ENCODE results near the gene LRMDA. TPM values are rescaled to one million over a fixed set of nuclear protein-coding genes. Genes with fewer than 3 reads are reported as not detected.

Gene LRMDA
- total and polyA plus RNA-seq, 2 of the 13 experiments (the other 11 are each of a cell fraction or from before 2014, with no cell fraction given), result 13.4 to 22.0 TPM

GRCh38 chr10:76026176-76026771, 594.9 kb downstream of the LRMDA start:
- FAIRE-seq, result no peak
- Histone ChIP-seq H3K27ac (ENCODE audit: extremely low read length, insufficient read depth, low read length) (peak overlapping the region; percentile 92), H3K36me3 (replicated peaks in 1 of 2; ENCODE audit: control insufficient read depth in 1 of 2, insufficient read depth in 2 of 2, low read length in 2 of 2) (no peaks in the 10 kb centered on the region; a peak in 1 of 5 replicates), H3K79me2 (ENCODE audit: insufficient read depth, low read length) (peaks cover 17% of the 10 kb centered on the region), H3K4me2 (ENCODE audit: low read depth, low read length) (peak overlapping the region; percentile 0; the same call in 1 of the 2 replicates), H3K9ac (ENCODE audit: insufficient read depth, low read depth, low read length) (peak overlapping the region; percentile 4; the same call in 1 of the 2 replicates), H3K27me3 (ENCODE audit: control insufficient read depth in 1 of 2, insufficient read depth in 2 of 2, low read length in 2 of 2) (no peaks in the 10 kb centered on the region), H3K4me3 (replicated peaks in 1 of 3; ENCODE audit: insufficient read depth in 1 of 3, low read depth in 2 of 3, low read length in 3 of 3) (no peak overlapping the region), H2AFZ (ENCODE audit: low read length) (no peak overlapping the region), H3K9me3 (ENCODE audit: low read length) (no peaks in the 10 kb centered on the region), H3K4me1 (ENCODE audit: insufficient read depth, low read length) (peaks cover 97% of the 10 kb centered on the region), H4K20me1 (ENCODE audit: insufficient read depth, low read length) (no peaks in the 10 kb centered on the region)
- ATAC-seq, result peak; percentile 10
- ChIA-PET POLR2A (interaction anchor here (0.6 to 5.5 kb wide), 17 partner anchors 7 to 624 kb away, joined by 3 to 60 read pairs (median 6); partner anchors contain the start of gene ZNF503), CTCF (ENCODE audit: low intra/inter-chr PET ratio, low total read pairs) (no interaction called here)
- in situ Hi-C loops (cut with HindIII; ENCODE audit: extremely low pct_ligation_motif_present, low pct_unique_long_range_greater_than_20kb) (no loop called here), intact Hi-C loops (cut with micrococcal nuclease; ENCODE audit: unreplicated experiment) (no loop called here)
- peak; percentile 84 for DNase-seq (ENCODE audit: low spot score)
- WGBS (ENCODE audit: low lambda C conversion rate), result 85% methylated on average over 2 of the region's 2 CpGs
- BruUV-seq (replicated peaks), result no TSS peak
- 0 out of 2 replicates have a peak, but pooled peaks have one; percentile 14 for TF ChIP-seq ERF (CRISPR knock-in tag; IDR thresholded peaks at IDR 0.05)
- no peak for TF ChIP-seq MIXL1 (CRISPR knock-in tag; IDR thresholded peaks at IDR 0.05)
- no peak for TF ChIP-seq PBX2 (CRISPR knock-in tag; IDR thresholded peaks at IDR 0.05)
- TF ChIP-seq FOXA3 (CRISPR knock-in tag; IDR thresholded peaks at IDR 0.05), result peak; percentile 68
- no peak for TF ChIP-seq ZFY (CRISPR knock-in tag; IDR thresholded peaks at IDR 0.05)
- no peak for TF ChIP-seq NKX3-1 (CRISPR knock-in tag; IDR thresholded peaks at IDR 0.05)
- peak; percentile 55 for TF ChIP-seq RXRB (CRISPR knock-in tag; IDR thresholded peaks at IDR 0.05; ENCODE audit: borderline replicate concordance)
- peak in 1 of 2 experiments; percentile 45; a peak in 1 of 4 replicates for TF ChIP-seq HMGXB4 (CRISPR knock-in tag; IDR thresholded peaks at IDR 0.05; ENCODE audit: borderline replicate concordance in 1 of 2, low read depth in 1 of 2)
- peak in 1 of 2 experiments; percentile 73; a peak in 2 of 4 replicates for TF ChIP-seq EP300 (IDR thresholded peaks at IDR 0.05; ENCODE audit: low read depth in 2 of 2, low read length in 2 of 2)
- no peak; the same call in 1 of the 2 replicates for TF ChIP-seq EP300 (CRISPR knock-in tag; IDR thresholded peaks at IDR 0.05; ENCODE audit: borderline replicate concordance)
- TF ChIP-seq HMG20A (CRISPR knock-in tag; IDR thresholded peaks at IDR 0.05; ENCODE audit: borderline replicate concordance), result peak; percentile 32; the same call in 1 of the 2 replicates
- 0 out of 2 replicates have a peak, but pooled peaks have one; percentile 16 for TF ChIP-seq BCL6 (CRISPR knock-in tag; IDR thresholded peaks at IDR 0.05)
- no peak for TF ChIP-seq DPF2 (CRISPR knock-in tag; IDR thresholded peaks at IDR 0.05; ENCODE audit: borderline replicate concordance, low read depth)
- TF ChIP-seq RARA (CRISPR knock-in tag; IDR thresholded peaks at IDR 0.05), result peak; percentile 16; the same call in 1 of the 2 replicates
- no peak for TF ChIP-seq ZFP1 (CRISPR knock-in tag; IDR thresholded peaks at IDR 0.05)
- TF ChIP-seq HNF1A (IDR thresholded peaks at IDR 0.05; ENCODE audit: low read depth), result no peak
- TF ChIP-seq HNF1A (CRISPR knock-in tag; IDR thresholded peaks at IDR 0.05; ENCODE audit: borderline replicate concordance), result no peak
- TF ChIP-seq TCF7 (IDR thresholded peaks at IDR 0.05; ENCODE audit: low read depth), result peak; percentile 24; the same call in 1 of the 2 replicates
- TF ChIP-seq GATAD2A (CRISPR knock-in tag; IDR thresholded peaks at IDR 0.05), result peak; percentile 46; the same call in 1 of the 2 replicates

All from HepG2 (cell line).